HG03135 (cell line): ENCODE results near the gene HMGCS2.
"Not testable (repeated sequence)": the region's sequence is repeated elsewhere in the genome, so short reads cannot be mapped to it uniquely, and the experiment has no call there.

Source experiments
- ATAC-seq: cut with Tn5 transposase; IDR thresholded peaks from one replicate; pipeline ENCODE4 v1.9.1; 2021; ENCODE audit warnings: mild to moderate bottlenecking, moderate library complexity; ENCODE audit not compliant: unreplicated experiment

HMGCS2 gene

GRCh38 chr1:119732465-119733168 is 36.1 kb downstream of the HMGCS2 start:
- ATAC-seq = no peak

- ATAC-seq = no peak
These were observed 36.8 kb downstream of the HMGCS2 start for GRCh38 chr1:119731741-119732430.

GRCh38 chr1:119731060-119731459 is 37.6 kb downstream of the HMGCS2 start:
- no peak for ATAC-seq

GRCh38 chr1:119729044-119729443 is 39.7 kb downstream of the HMGCS2 start:
- ATAC-seq = no peak

- ATAC-seq = no peak
These were observed 40.7 kb downstream of the HMGCS2 start for GRCh38 chr1:119727991-119728390.

GRCh38 chr1:119725626-119726025 is 43.1 kb downstream of the HMGCS2 start:
- ATAC-seq = no peak

GRCh38 chr1:119724611-119725218 is 44.0 kb downstream of the HMGCS2 start:
- ATAC-seq = no peak

GRCh38 chr1:119721896-119722295 is 46.8 kb downstream of the HMGCS2 start:
- ATAC-seq = no peak

GRCh38 chr1:119720866-119721440 is 47.8 kb downstream of the HMGCS2 start:
- ATAC-seq = no peak

GRCh38 chr1:119718972-119719371 is 49.7 kb downstream of the HMGCS2 start:
- no peak for ATAC-seq

- ATAC-seq = no peak
These were observed 50.3 kb downstream of the HMGCS2 start for GRCh38 chr1:119718409-119718808.

- ATAC-seq = no peak
These were observed 53.2 kb downstream of the HMGCS2 start for GRCh38 chr1:119715542-119715941.

GRCh38 chr1:119714583-119714982 is 54.1 kb downstream of the HMGCS2 start:
- ATAC-seq = no peak

- ATAC-seq = no peak
These were observed 54.8 kb downstream of the HMGCS2 start for GRCh38 chr1:119713749-119714456.

- ATAC-seq = no peak
These were observed 55.5 kb downstream of the HMGCS2 start for GRCh38 chr1:119713039-119713748.

GRCh38 chr1:119712342-119713038 is 56.2 kb downstream of the HMGCS2 start:
- ATAC-seq = peak; percentile 51

- peak; percentile 70 for ATAC-seq
These were observed 56.8 kb downstream of the HMGCS2 start, which contains the start of gene PHGDH for GRCh38 chr1:119711804-119712341. Gene PHGDH, plus strand, starts transcription at chr1:119711934. Its CDS starts 89 bp downstream, at chr1:119712023.

GRCh38 chr1:119711356-119711803 is 57.3 kb downstream of the HMGCS2 start:
- not testable (repeated sequence) for ATAC-seq

- not testable (repeated sequence) for ATAC-seq
These were observed 62.1 kb downstream of the HMGCS2 start for GRCh38 chr1:119706599-119706998.
